ENCODE results near the gene PRKCI. TPM values are rescaled to one million over a fixed set of nuclear protein-coding genes. Genes with fewer than 3 reads are reported as not detected.
"Not testable (repeated sequence)": the region's sequence is repeated elsewhere in the genome, so short reads cannot be mapped to it uniquely, and the experiment has no call there.

Gene PRKCI
- polyA plus RNA-seq, 1 donor from 2014 or later: 12.9 TPM

DNA sequence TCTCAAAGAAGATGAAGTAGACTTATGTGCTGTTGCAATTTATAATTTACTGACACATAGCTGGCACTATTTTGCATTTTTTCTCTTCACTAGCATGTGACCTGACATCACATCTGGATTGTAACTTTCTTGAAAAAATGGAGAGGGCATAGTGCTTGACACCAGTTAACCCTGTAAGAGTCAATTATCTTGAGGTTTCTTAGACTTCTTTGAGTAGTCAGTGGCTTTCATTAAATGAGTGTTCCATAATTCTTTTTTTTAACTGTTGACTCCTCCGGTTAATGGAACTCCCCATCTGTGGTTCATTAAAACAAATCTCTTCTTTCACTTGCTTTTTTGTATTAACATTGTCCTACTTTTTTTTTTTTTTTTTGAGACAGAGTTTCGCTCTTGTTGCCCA is 16.9 kb upstream of the PRKCI start:
- Mint-ChIP-seq H3K9me3 (peaks cover 0 to 3% (median 0%) of the 10 kb centered on the region in 3 donors), H3K4me1 (peaks cover 0 to 2% (median 1%) of the 10 kb centered on the region in 3 donors), H3K4me3 (no peak overlapping the region), H3K36me3 (peaks cover 1% of the 10 kb centered on the region), H3K27me3 (peaks cover 23% of the 10 kb centered on the region), H3K27ac (no peak overlapping the region)

DNA sequence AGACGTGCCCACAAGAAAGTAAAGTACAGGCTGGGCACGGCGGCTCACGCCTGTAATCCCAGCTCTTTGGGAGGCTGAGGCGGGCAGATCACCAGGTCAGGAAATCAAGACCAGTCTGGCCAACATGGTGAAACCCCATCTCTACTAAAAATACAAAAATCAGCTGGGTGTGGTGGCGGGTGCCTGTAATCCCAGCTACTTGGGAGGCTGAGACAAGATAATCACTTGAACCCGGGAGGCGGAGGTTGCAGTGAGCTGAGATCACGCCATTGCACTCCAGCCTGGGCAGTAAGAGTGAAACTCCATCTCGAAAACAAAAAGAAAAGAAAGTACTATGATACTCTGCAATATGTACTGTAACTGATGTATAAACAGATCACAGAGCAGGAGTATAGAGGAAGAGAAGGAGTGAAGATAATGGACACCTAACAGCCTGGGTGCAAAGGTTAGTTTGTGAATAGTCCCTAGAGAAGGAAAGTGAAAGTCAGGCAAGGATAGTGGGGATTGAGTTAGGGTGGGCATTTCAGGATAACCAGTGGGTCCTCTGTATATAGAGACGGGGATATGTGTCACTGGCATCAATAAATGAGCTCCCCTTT is 16.0 kb upstream of the PRKCI start:
- H3K27me3 Mint-ChIP-seq: peaks cover 23% of the 10 kb centered on the region
- H3K36me3 Mint-ChIP-seq, H3K9me3 Mint-ChIP-seq, H3K27ac Mint-ChIP-seq, H3K4me3 Mint-ChIP-seq, H3K4me1 Mint-ChIP-seq: not testable (repeated sequence)

DNA sequence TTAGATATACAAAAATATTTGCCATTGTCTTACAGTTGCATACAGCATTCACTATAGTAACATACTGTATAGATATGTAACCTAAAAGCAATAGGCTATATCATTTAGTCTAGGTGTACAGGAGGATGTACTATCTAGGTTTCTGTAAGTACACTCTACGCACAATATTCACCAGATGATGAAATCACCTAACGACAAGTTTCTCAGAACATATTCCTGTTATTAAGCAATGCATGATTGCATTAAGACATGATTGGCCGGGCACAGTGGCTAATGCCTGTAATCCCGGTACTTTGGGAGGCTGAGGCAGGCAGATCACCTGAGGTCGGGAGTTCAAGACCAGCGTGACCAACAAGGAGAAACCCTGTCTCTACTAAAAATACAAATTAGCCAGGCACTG is 14.5 kb upstream of the PRKCI start:
- Mint-ChIP-seq H3K4me1 (peaks cover 0 to 2% (median 1%) of the 10 kb centered on the region in 3 donors), H3K9me3 (peaks cover 0 to 3% (median 3%) of the 10 kb centered on the region in 3 donors), H3K27me3 (peaks cover 19% of the 10 kb centered on the region), H3K36me3 (peaks cover 1% of the 10 kb centered on the region), H3K27ac (no peak overlapping the region), H3K4me3 (no peak overlapping the region)

DNA sequence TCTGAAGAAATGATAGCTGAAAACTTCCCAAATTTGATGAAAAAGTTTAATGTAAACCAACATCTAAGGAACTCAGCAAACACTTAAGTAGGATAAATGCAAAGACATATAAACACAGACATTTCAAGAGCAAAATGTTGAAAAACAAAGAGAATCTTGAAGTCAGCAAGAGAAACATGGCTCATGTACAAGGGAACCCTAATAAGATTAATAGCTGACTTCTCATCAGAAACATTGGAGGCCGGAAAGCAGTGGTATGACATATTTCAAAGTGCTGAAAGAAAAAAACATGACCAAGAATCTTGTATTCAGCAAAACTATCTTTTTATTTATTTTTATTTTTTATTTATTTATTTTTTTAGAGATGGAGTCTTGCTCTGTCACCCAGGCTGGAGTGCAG is 10.6 kb upstream of the PRKCI start:
- Mint-ChIP-seq H3K27me3 (peaks cover 10% of the 10 kb centered on the region), H3K27ac (no peak overlapping the region), H3K36me3 (peaks cover 1% of the 10 kb centered on the region)

DNA sequence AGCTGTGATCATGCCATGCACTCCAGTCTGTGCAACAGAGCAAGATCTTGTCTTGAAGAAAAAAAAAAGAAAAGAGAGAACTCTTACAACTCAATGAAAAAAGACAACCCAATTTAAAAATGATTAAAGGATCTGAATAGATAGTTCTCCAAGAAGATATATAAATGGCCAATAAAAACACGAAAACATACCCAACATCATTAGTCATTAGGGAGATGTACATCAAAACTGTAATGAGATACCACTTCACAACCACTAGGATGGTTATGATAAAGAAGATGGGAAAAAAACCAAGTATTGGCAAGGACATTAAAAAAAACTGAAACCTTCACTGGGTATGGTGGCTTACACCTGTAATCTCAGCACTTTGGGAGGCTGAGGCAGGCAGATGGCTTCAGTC is 2.4 kb upstream of the PRKCI start:
- H3K27ac Mint-ChIP-seq: peak overlapping the region in 1 of 3 donors; percentile 37

More for the DNA sequence above, 10.6 kb upstream of the PRKCI start:
- Mint-ChIP-seq H3K4me3 (no peak overlapping the region), H3K9me3 (peaks cover 0 to 3% (median under 1%) of the 10 kb centered on the region in 3 donors), H3K4me1 (peaks cover 0 to 1% (median 0%) of the 10 kb centered on the region in 3 donors)

DNA sequence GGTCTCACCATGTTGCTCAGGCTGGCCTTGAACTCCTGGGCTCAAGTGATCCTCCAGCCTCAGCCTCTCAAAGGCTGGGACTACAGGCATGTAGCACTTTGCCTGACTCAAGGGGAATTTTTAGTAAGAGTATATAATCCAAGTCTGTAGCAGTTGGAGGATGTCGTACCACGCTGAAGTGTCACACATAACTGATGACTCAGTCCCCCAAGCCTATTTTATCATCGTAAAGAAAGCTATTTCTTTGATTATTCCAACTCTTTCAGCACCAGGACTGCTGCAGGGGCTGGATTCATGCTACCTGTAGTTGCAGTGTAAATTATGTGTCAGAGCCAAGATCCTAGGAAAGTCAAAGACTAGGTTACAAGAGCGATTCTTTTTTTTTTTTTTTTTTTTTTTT is 1.4 kb upstream of the PRKCI start:
- peak overlapping the region in 2 of 4 donors; percentile 21 to 78 for H3K4me3 Mint-ChIP-seq
- H3K27me3 Mint-ChIP-seq: no peaks in the 10 kb centered on the region
- peaks cover 9 to 19% (median 14%) of the 10 kb centered on the region in 3 donors for H3K4me1 Mint-ChIP-seq
- no peaks in the 10 kb centered on the region for H3K36me3 Mint-ChIP-seq
- peaks cover 0 to 3% (median 0%) of the 10 kb centered on the region in 3 donors for H3K9me3 Mint-ChIP-seq
- peak overlapping the region in 1 of 3 donors; percentile 66 for H3K27ac Mint-ChIP-seq

More for the DNA sequence above, 2.4 kb upstream of the PRKCI start:
- Mint-ChIP-seq H3K9me3 (peaks cover 0 to 3% (median 0%) of the 10 kb centered on the region in 3 donors), H3K27me3 (no peaks in the 10 kb centered on the region), H3K4me1 (peaks cover 9 to 15% (median 14%) of the 10 kb centered on the region in 3 donors), H3K4me3 (peak overlapping the region in 3 of 4 donors; percentile 8 to 78 (median 34)), H3K36me3 (no peaks in the 10 kb centered on the region)

DNA sequence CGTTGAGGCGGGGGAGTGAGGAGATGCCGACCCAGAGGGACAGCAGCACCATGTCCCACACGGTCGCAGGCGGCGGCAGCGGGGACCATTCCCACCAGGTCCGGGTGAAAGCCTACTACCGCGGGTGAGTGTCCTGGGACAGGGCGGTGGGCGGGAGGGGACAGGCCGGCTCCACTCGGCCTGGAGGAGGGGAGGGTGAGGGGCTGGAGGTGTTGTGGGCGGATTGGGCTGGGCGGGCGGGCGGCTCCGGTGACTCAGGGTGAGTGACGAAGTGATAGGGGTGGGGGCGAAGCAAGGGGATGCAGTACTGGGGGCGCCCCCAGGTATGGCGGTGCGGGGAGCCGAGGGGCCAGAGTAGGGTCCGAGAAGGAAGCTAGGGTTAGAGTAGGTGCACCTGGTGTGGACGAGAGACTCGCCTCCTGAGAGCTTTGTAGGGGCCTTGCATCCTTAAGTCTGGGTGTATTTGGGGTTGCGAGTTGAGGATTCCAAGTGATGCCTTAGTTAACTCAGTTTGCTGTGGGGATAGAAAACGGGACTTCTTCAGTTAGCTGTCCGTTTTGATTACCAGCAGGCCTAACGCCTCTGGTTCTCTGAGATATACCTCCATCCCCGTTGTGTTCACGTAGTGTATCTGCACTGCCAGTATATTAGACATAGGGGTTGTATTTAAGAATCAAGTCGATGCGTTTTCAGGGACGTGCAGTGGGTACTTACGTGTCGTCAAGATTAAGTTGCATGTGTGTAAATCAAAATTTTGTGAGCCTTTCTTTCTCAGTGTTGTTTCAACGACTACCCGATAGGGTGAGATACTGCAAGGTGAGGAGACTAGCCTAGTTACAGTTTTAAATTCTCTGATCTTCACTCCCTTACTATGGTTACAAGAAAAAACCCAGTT is 670 bp downstream of the PRKCI start:
- Mint-ChIP-seq H3K9me3 (no peaks in the 10 kb centered on the region), H3K27me3 (no peaks in the 10 kb centered on the region), H3K36me3 (no peaks in the 10 kb centered on the region), H3K4me1 (peaks cover 9 to 24% (median 15%) of the 10 kb centered on the region in 3 donors), H3K4me3 (peak overlapping the region; percentile 96 to 99 (median 98)), H3K27ac (peak overlapping the region in 2 of 3 donors; percentile 21 to 96)

DNA sequence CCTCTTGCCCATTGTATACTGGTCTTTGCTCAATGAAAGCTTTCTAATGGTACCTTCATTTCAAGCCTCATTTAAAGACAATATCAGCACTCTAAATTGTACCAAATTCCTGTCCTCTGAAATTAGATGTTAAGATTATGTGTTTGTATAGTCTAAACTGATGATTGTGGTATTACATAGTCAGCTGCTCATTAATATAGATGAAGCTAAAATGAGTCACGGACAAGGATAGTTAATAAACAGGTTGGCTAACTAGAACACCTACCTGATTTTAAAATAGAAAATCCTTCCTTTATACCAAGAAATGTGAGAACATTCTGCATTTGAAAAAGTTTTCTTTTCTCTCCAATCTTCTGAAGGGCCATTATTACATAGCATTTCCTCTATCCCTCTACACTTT is 2.9 kb downstream of the PRKCI start:
- peak overlapping the region in 1 of 4 donors; percentile 77 for H3K4me3 Mint-ChIP-seq
- H3K36me3 Mint-ChIP-seq: no peaks in the 10 kb centered on the region
- H3K4me1 Mint-ChIP-seq: peaks cover 9 to 24% (median 16%) of the 10 kb centered on the region in 3 donors
- H3K27ac Mint-ChIP-seq: no peak overlapping the region
- no peaks in the 10 kb centered on the region for H3K27me3 Mint-ChIP-seq
- no peaks in the 10 kb centered on the region for H3K9me3 Mint-ChIP-seq

DNA sequence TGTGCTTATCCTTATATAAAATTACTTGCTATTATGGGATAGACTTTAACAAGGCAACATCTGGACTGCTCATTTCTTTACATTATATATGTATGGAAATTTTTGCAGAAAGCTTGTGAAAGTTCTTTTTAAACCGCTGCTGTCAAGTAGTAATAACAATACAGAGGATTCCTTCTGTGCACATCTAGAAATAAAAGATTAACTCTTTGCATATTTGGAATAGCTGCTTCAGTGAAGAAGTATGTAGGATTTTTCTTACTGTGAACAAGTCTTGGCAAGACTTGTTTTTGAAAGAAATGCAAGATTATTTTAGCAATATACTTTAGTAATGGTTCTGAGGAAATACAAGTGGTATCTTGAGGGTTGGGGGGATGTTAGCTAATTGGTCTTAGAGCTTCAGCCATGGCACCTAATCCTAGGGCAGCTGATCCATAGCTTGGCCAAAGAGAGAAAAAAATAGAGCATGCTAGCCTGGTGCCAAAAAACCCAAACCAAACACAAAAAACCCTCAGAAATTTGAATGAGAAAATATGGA is 4.3 kb downstream of the PRKCI start:
- Mint-ChIP-seq H3K27me3 (no peaks in the 10 kb centered on the region), H3K27ac (peak overlapping the region in 1 of 3 donors; percentile 71), H3K36me3 (no peaks in the 10 kb centered on the region), H3K4me1 (peaks cover 9 to 24% (median 16%) of the 10 kb centered on the region in 3 donors), H3K9me3 (no peaks in the 10 kb centered on the region), H3K4me3 (no peak overlapping the region)

DNA sequence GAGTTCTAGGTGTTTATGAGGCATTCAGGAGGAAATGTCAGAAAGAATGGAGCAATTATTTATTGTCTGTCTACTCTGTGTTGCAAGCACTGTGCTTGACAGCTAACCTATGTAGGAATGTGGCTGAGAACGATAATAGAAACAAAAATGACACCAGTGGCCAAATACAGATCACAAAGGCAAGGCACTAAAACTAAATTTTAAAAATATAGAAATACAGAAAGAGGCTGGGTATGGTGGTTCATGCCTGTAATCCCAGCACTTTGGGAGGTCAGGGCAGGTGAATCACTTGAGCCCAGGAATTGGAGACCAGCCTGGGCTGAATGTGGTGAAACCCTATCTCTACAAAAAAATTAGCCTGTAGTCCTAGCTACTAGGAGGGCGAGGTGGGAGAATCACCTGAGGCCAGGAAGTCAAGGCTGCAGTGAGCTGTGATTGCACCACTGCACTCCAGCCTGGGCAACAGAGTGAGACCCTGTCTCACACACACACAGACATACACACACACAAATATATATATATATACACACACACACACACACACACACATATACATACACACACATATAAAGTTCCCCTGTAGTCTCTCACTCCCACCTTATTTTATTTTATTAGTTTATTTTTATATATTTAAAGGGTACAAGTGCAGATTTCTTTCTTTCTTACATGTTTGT is 6.0 kb downstream of the PRKCI start:
- Mint-ChIP-seq H3K36me3 (no peaks in the 10 kb centered on the region), H3K27me3 (no peaks in the 10 kb centered on the region), H3K4me1 (peaks cover 5 to 18% (median 14%) of the 10 kb centered on the region in 3 donors), H3K4me3 (no peak overlapping the region), H3K27ac (no peak overlapping the region), H3K9me3 (no peaks in the 10 kb centered on the region)

DNA sequence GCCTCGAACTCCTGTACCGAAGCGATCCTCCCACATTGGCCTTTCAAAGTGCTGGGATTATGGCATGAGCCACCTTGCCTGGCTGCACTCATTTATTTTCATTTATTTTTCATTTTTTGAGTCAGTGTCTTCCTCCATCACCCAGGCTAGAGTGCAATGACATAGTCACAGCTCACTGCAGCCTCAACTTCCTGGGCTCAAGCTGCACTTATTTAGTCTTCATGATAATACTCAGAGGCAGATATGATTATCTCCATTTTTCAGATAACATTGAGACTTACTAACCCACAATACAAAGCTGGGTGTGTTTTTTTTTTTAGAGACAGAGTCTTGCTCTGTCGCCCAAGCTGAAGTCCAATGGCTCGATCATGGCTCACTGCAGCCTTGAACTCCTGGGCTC is 10.0 kb downstream of the PRKCI start:
- no peaks in the 10 kb centered on the region for H3K9me3 Mint-ChIP-seq
- no peak overlapping the region for H3K4me3 Mint-ChIP-seq
- peaks cover 0 to 9% (median 6%) of the 10 kb centered on the region in 3 donors for H3K4me1 Mint-ChIP-seq
- no peak overlapping the region for H3K27ac Mint-ChIP-seq
- H3K36me3 Mint-ChIP-seq: no peaks in the 10 kb centered on the region
- H3K27me3 Mint-ChIP-seq: no peaks in the 10 kb centered on the region

DNA sequence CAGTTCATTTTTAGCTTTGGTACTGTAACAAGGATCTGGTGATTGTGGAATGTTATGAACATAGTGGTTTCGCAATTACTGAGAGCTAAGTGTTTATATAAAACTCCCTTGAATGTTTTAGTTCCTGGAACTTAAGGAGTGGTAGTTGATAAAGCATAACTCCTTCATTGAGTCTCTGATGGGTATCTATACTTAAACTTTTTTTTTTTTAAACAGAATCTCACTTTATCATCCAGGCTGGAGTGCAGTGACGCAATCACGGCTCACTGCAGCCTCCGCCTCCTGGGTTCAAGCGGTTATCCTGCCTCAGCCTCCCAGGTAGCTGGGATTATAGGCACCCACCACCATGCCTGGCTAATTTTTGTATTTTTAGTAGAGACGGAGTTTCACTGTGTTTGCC is 11.3 kb downstream of the PRKCI start:
- Mint-ChIP-seq H3K36me3 (peaks cover 2% of the 10 kb centered on the region), H3K27me3 (no peaks in the 10 kb centered on the region), H3K27ac (no peak overlapping the region), H3K4me3 (no peak overlapping the region), H3K4me1 (peaks cover 0 to 4% (median 4%) of the 10 kb centered on the region in 3 donors), H3K9me3 (no peaks in the 10 kb centered on the region)

DNA sequence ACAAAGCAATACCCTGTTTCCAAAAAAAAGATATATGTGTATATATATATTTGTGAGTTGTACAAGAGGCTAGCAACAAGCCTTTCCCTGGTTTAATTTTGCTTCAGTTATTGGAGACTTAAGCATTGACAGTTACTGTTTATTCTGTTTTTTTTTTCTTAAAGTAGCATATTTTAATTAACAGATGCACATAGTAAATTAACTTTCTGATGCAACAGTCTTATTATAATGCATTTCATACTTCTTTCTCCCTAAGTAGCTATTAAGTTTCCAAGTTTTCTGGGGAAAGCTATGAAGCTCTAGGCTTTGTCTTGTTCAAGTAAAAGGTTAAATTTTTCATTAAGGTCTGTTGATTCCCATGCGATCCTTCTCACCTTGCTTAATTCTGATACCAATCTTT is 17.9 kb downstream of the PRKCI start:
- Mint-ChIP-seq H3K4me3 (no peak overlapping the region), H3K9me3 (no peaks in the 10 kb centered on the region), H3K27ac (no peak overlapping the region), H3K27me3 (no peaks in the 10 kb centered on the region), H3K36me3 (peaks cover 7% of the 10 kb centered on the region), H3K4me1 (no peaks in the 10 kb centered on the region)

DNA sequence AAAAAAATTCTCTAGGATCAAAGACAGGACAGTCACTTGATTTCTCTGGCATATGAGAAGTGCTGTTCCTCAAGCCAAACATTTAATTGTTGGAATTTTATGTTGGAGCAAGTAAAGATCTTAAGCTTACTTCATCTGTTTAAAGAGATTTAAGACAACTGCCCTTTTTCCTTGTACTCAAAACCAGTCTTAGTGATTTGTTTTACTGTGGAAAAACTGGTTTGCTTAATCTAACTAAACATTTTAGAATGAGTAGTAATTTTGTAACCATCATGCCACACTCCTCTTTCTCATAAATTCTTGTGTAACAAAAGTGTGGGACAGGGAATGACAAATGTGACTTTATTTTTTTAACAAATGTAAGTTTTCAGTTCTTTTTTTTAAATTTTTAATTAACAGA is 18.4 kb downstream of the PRKCI start:
- no peak overlapping the region for H3K4me3 Mint-ChIP-seq
- H3K27ac Mint-ChIP-seq: no peak overlapping the region
- no peaks in the 10 kb centered on the region for H3K9me3 Mint-ChIP-seq
- H3K27me3 Mint-ChIP-seq: no peaks in the 10 kb centered on the region
- peaks cover 7% of the 10 kb centered on the region for H3K36me3 Mint-ChIP-seq
- H3K4me1 Mint-ChIP-seq: no peaks in the 10 kb centered on the region

DNA sequence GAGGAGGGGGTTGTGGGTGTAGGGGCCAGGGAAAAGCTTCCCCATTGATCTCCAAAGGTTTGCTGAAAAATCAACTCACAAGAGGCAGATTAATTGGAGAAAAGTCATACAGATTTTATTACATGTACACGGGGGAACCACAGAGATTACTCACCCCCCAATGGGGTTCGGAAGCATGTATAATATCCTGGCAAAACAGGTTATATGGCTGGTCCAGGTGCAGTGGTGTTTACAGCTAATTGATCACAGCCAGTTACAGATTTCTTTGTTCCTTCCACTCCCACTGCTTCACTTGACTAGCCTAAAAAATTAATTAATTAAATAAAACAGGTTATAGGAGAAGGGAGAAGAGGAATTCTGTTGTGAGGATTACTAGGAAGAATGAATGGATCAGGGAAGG is 22.4 kb downstream of the PRKCI start:
- H3K36me3 Mint-ChIP-seq: peaks cover 8% of the 10 kb centered on the region
- no peaks in the 10 kb centered on the region for H3K9me3 Mint-ChIP-seq
- H3K27ac Mint-ChIP-seq: no peak overlapping the region
- no peak overlapping the region for H3K4me3 Mint-ChIP-seq
- H3K27me3 Mint-ChIP-seq: no peaks in the 10 kb centered on the region
- H3K4me1 Mint-ChIP-seq: peaks cover 0 to 9% (median 4%) of the 10 kb centered on the region in 3 donors
